H1 (cell line): Measurements from ENCODE around the gene DCBLD1. TPM values are rescaled to one million over a fixed set of nuclear protein-coding genes. Genes with fewer than 3 reads are reported as not detected.
"Not testable (repeated sequence)": the region's sequence is repeated elsewhere in the genome, so short reads cannot be mapped to it uniquely, and the experiment has no call there.

ENCODE experiments used
- CTCF ChIA-PET: fragments of 300-600 bp; sonication (Branson Sonifier 250); formaldehyde crosslinking; loops from one replicate; lab custom pipeline; 2021; ENCODE audit not compliant: partially characterized antibody; lab: Charles Lee
- POLR2A ChIA-PET: fragments of 300-600 bp; sonication (Branson Sonifier 250); formaldehyde crosslinking; loops from one replicate; lab custom pipeline; 2021; ENCODE audit warnings: inconsistent platforms; ENCODE audit not compliant: partially characterized antibody; lab: Charles Lee
- DNase-seq, 2 experiments: peaks; one replicate each; pipeline versions ENCODE4 v3.0.0 to v3.0.0-alpha.2; 2010 to 2022; ENCODE audit warnings: low spot score in 2 of 2, low read depth in 1 of 2, mixed read lengths in 1 of 2
- FAIRE-seq: peaks from 2 replicates; lab custom pipeline; 2011; peaks lifted over from hg19 to GRCh38; lab: Jason Lieb, UNC
- H2AFZ ChIP-seq: 2 replicates; pipeline ENCODE4 v1.8.1; 2012; ENCODE audit warnings: low read length, inconsistent platforms
- H2AK5ac ChIP-seq: 2 replicates; pipeline ENCODE4 v1.6.1; 2013; ENCODE audit warnings: low read depth, low read length
- H2BK120ac ChIP-seq: replicated peaks from 2 replicates; pipeline ENCODE3; 2013; ENCODE audit warnings: low read depth, low read length, inconsistent platforms
- H2BK12ac ChIP-seq: 2 replicates; pipeline ENCODE4 v1.6.1; 2013; ENCODE audit warnings: low read depth, low read length
- H2BK15ac ChIP-seq: 2 replicates; pipeline ENCODE4 v1.6.1; 2013; ENCODE audit warnings: low read length
- H2BK20ac ChIP-seq: 2 replicates; pipeline ENCODE4 v1.6.1; 2013; ENCODE audit warnings: low read length
- H2BK5ac ChIP-seq: 2 replicates; pipeline ENCODE4 v1.6.1; 2013; ENCODE audit warnings: low read depth, low read length
- H3K14ac ChIP-seq: 2 replicates; pipeline ENCODE4 v1.6.1; 2013; ENCODE audit warnings: inconsistent platforms; ENCODE audit not compliant: insufficient read length
- H3K18ac ChIP-seq: 2 replicates; pipeline ENCODE4 v1.6.1; 2013; ENCODE audit warnings: low read length; ENCODE audit errors: extremely low read depth
- H3K23ac ChIP-seq: 2 replicates; pipeline ENCODE4 v1.6.1; 2013; ENCODE audit warnings: inconsistent platforms; ENCODE audit not compliant: insufficient read length
- H3K23me2 ChIP-seq: 2 replicates; pipeline ENCODE4 v1.6.1; 2013; ENCODE audit warnings: low read depth, low read length
- H3K27ac ChIP-seq: 2 replicates; pipeline ENCODE4 v1.6.1; 2011; ENCODE audit warnings: low read depth, low read length, inconsistent platforms
- H3K27me3 ChIP-seq, 4 experiments: replicated peaks in 1 of 4; 1 replicate in 1 of 4; 2 replicates in 3 of 4; pipeline versions ENCODE4 v1.6.1 to v1.8.1; 2011 to 2013; ENCODE audit warnings: low read length in 3 of 4, mild to moderate bottlenecking in 3 of 4, inconsistent platforms in 2 of 4, mixed read lengths in 2 of 4, moderate library complexity in 1 of 4; ENCODE audit not compliant: control insufficient read depth in 3 of 4, insufficient read depth in 3 of 4; ENCODE audit errors: extremely low read depth in 1 of 4
- H3K36me3 ChIP-seq, 4 experiments: 2 replicates each; pipeline versions ENCODE4 v1.6.1 to v1.8.1; 2011 to 2013; ENCODE audit warnings: mild to moderate bottlenecking in 4 of 4, low read length in 3 of 4, moderate library complexity in 2 of 4, control low read depth in 1 of 4, inconsistent platforms in 1 of 4; ENCODE audit not compliant: insufficient read depth in 4 of 4, control insufficient read depth in 2 of 4
- H3K4ac ChIP-seq: replicated peaks from 2 replicates; pipeline ENCODE3; 2013; ENCODE audit warnings: low read length, low read depth, mixed read lengths, inconsistent platforms; ENCODE audit not compliant: insufficient read length
- H3K4me1 ChIP-seq, 4 experiments: replicated peaks in 1 of 4; 1 replicate in 1 of 4; 2 replicates in 3 of 4; pipeline versions ENCODE4 v1.6.1 to v1.8.1; 2011 to 2013; ENCODE audit warnings: low read length in 3 of 4, inconsistent platforms in 2 of 4, mixed read lengths in 1 of 4; ENCODE audit not compliant: insufficient read depth in 4 of 4, control insufficient read depth in 3 of 4
- H3K4me2 ChIP-seq, 2 experiments: 2 replicates each; pipeline versions ENCODE4 v1.6.1 to v1.8.1; 2011 to 2013; ENCODE audit warnings: low read depth in 2 of 2, low read length in 2 of 2, control low read depth in 1 of 2, inconsistent platforms in 1 of 2, mild to moderate bottlenecking in 1 of 2; ENCODE audit not compliant: insufficient read depth in 1 of 2
- H3K4me3 ChIP-seq, 4 experiments: fragments of 200-600, 300-600 bp in 1 of 4; sonication (generic), shearing (Covaris generic), sonication (Bioruptor Twin) in 1 of 4; 2 replicates each; pipeline versions ENCODE4 v1.5.1 to v1.8.1; 2011 to 2016; ENCODE audit warnings: low read length in 4 of 4, low read depth in 3 of 4, control low read depth in 2 of 4, inconsistent platforms in 2 of 4, mild to moderate bottlenecking in 2 of 4, mixed read lengths in 1 of 4, moderate library complexity in 1 of 4; ENCODE audit not compliant: insufficient read depth in 2 of 4; ENCODE audit errors: extremely low read depth in 1 of 4
- H3K56ac ChIP-seq: replicated peaks from 2 replicates; pipeline ENCODE3; 2013; ENCODE audit warnings: low read depth, mild to moderate bottlenecking, mixed read lengths, low read length, inconsistent platforms; ENCODE audit not compliant: insufficient read length
- H3K79me1 ChIP-seq: 2 replicates; pipeline ENCODE4 v1.6.1; 2013; ENCODE audit warnings: low read depth, low read length, control low read depth
- H3K79me2 ChIP-seq, 2 experiments: 2 replicates each; pipeline versions ENCODE4 v1.6.1 to v1.8.1; 2012 to 2013; ENCODE audit warnings: low read length in 2 of 2, mild to moderate bottlenecking in 2 of 2, inconsistent platforms in 1 of 2; ENCODE audit not compliant: insufficient read depth in 2 of 2, control insufficient read depth in 1 of 2
- H3K9ac ChIP-seq, 4 experiments: replicated peaks in 1 of 4; 1 replicate in 1 of 4; 2 replicates in 3 of 4; pipeline versions ENCODE4 v1.6.1 to v1.8.1; 2011 to 2013; ENCODE audit warnings: low read depth in 3 of 4, low read length in 3 of 4, control low read depth in 2 of 4, mild to moderate bottlenecking in 2 of 4, moderate library complexity in 2 of 4, inconsistent platforms in 1 of 4; ENCODE audit errors: extremely low read depth in 1 of 4
- H3K9me3 ChIP-seq, 2 experiments: 2 replicates each; pipeline versions ENCODE4 v1.6.1 to v1.8.1; 2012 to 2013; ENCODE audit warnings: mild to moderate bottlenecking in 2 of 2, moderate library complexity in 2 of 2, control low read depth in 1 of 2, inconsistent platforms in 1 of 2, low read depth in 1 of 2, low read length in 1 of 2, mixed read lengths in 1 of 2; ENCODE audit not compliant: insufficient read depth in 2 of 2
- H4K20me1 ChIP-seq, 2 experiments: replicated peaks in 1 of 2; 2 replicates each; pipeline versions ENCODE3 to v1.8.1; 2011 to 2013; ENCODE audit warnings: inconsistent platforms in 2 of 2, low read length in 2 of 2, mild to moderate bottlenecking in 1 of 2; ENCODE audit not compliant: insufficient read depth in 2 of 2, control insufficient read depth in 1 of 2
- H4K5ac ChIP-seq: 2 replicates; pipeline ENCODE4 v1.6.1; 2013; ENCODE audit warnings: low read length, low read depth, mixed read lengths, inconsistent platforms; ENCODE audit not compliant: insufficient read length
- H4K8ac ChIP-seq: 2 replicates; pipeline ENCODE4 v1.8.0; 2013; ENCODE audit warnings: mild to moderate bottlenecking, moderate library complexity, low read length, inconsistent platforms; ENCODE audit not compliant: insufficient read depth; ENCODE audit errors: extremely low read depth
- H4K91ac ChIP-seq: replicated peaks from 2 replicates; pipeline ENCODE3; 2013; ENCODE audit warnings: low read length, mixed read lengths, inconsistent platforms; ENCODE audit not compliant: insufficient read length
- CEBPB ChIP-seq: IDR thresholded peaks from 2 replicates; pipeline ENCODE4 v1.6.1; 2012; ENCODE audit warnings: low read depth, low read length
- WGBS, 2 experiments: shearing (Covaris generic) in 1 of 2; methylation state at CpG; one replicate each; pipeline versions ENCODE4 v1.1.6 to v1.1.7; 2013 to 2015; ENCODE audit warnings: low lambda C conversion rate in 2 of 2, mixed read lengths in 2 of 2, inconsistent platforms in 1 of 2, low coverage in 1 of 2, missing lambda C conversion rate in 1 of 2; ENCODE audit not compliant: insufficient replicate concordance in 2 of 2, insufficient coverage in 1 of 2, insufficient read length in 1 of 2; ENCODE audit errors: extremely low coverage in 1 of 2, missing lambda C conversion rate in 1 of 2; 5-methylcytosine and 5-hydroxymethylcytosine counted together
- polyA plus RNA-seq, 7 experiments: library from polyadenylated mRNA; depleted of rRNA in 3 of 7; stranded (reverse) in 5 of 7; unstranded in 2 of 7; fragments of >200 nt in 5 of 7; fragments of 200-250 nt in 2 of 7; gene quantifications; 1 replicate in 5 of 7; 2 replicates in 1 of 7; 4 replicates in 1 of 7; pipeline versions ENCODE4 v1.2.1 to v1.2.3, GENCODE V29; 2011 to 2013; ENCODE audit warnings: missing spikeins in 2 of 7, mixed read lengths in 2 of 7
- total RNA-seq: library from RNA; stranded (reverse); fragmentation: NEBNext Ultra II Directional; extraction: Animal tissue kit (Norgen Biotek cat#: 25700); gene quantifications from 2 replicates; pipeline ENCODE4 v1.2.1, GENCODE V29; 2021

DCBLD1 gene
- total and polyA plus RNA-seq, 2 of the 8 experiments (the other 6 are each of a cell fraction or from before 2014, with no cell fraction given) = 3.9 to 11.2 TPM

DNA sequence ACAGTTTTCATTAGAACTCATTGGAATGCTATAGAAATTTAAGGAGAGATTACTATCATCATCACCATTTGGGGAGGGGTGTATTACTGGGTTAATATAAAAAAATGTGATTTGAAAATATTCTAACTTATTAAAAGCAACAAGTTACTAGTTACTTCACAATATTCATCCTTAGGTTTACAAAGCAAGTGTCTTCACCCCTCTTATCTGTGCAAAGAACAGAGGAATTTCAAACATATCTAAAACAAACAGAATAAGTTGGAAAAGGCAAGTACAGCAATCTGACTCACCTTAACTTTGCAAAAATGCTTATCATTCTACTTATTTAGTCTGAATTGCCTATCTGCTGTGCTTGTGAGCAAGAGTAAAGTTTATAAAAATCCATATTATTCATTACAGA, 32.9 kb downstream of the DCBLD1 start (continued):
- TF ChIP-seq CEBPB = no peak

DNA sequence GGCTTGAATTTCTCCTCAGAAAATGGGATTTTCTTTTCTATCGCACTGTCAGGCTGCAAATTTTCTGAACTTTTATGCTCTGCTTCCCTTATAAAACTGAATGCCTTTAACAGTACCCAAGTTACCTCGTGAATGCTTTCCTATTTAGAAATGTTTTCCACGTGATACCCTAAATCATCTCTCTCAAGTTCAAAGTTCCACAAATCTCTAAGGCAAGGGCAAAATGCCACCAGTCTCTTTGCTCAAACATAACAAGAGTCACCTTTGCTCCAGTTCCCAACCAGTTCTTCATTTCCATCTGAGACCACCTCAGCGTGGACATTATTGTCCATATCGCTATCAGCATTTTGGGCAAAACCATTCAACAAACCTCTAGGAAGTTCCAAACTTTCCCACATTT, 35.5 kb downstream of the DCBLD1 start:
- WGBS, 2 experiments = 98% methylated on average over 5 of the region's 5 CpGs; no CpG with 5 or more reads in 1 of the 2 experiments

More for the DNA sequence above, 35.5 kb downstream of the DCBLD1 start:
- H3K4me2 ChIP-seq, H4K8ac ChIP-seq, H3K36me3 ChIP-seq, H2BK5ac ChIP-seq, H3K9me3 ChIP-seq, H4K20me1 ChIP-seq, H3K18ac ChIP-seq, H3K27ac ChIP-seq, H3K23ac ChIP-seq, H2AK5ac ChIP-seq, H4K5ac ChIP-seq, H3K27me3 ChIP-seq, POLR2A ChIA-PET, H3K79me1 ChIP-seq, H3K4ac ChIP-seq, H2BK12ac ChIP-seq, H3K79me2 ChIP-seq, H4K91ac ChIP-seq, H2BK15ac ChIP-seq, H2AFZ ChIP-seq, H2BK20ac ChIP-seq, DNase-seq, FAIRE-seq, H3K4me1 ChIP-seq, H3K23me2 ChIP-seq, H3K4me3 ChIP-seq, H2BK120ac ChIP-seq, H3K9ac ChIP-seq, H3K14ac ChIP-seq, H3K56ac ChIP-seq: not testable (repeated sequence)
- CTCF ChIA-PET = interaction anchor here (1.6 kb wide), 1 partner anchor 13 kb away, joined by 4 read pairs; no protein-coding TSS in a partner anchor
